GM18868 (cell line): ENCODE data around the gene KCTD20.

Experiments
- ATAC-seq: cut with Tn5 transposase; IDR thresholded peaks from one replicate; pipeline ENCODE4 v1.9.1; 2021; ENCODE audit warnings: mild to moderate bottlenecking, moderate library complexity; ENCODE audit not compliant: unreplicated experiment

The KCTD20 gene

DNA sequence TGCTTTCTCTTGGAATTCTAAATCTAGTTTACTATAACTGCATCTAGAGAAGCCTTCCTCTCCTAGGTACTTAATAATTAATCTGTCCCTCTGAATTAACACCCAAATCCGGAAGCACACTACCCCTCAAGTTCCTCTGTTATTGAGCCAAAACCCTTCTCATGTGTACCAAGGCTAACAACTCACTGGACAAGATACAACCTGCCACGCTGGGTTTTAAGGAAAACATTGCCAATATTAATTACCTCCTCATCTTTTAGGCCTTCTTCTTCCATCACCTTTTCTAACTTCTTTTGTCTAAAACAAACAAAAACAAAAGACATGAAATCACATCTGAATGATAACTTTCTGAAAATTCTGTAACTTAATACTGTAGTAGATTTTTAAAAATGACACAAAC, 82.5 kb downstream of the KCTD20 start:
- no peak for ATAC-seq

DNA sequence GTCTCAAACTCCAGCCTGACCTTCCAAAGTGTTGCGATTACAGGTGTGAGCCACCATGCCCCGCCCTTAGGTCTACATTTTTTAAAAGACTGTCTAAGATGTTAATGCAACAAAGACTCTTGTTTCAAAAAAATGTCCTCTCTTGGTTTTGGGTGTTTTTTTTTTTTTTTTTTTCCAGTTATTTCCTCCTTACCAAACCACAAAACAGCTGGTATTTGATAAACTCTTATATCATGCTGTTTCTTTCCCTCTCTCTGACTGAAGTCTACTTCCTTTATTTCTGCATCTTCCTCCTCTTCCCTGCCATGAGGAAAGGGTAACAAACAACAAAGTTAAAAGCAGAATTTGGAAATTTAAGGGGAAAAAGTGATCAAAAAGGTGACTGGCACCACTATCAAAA, 83.3 kb downstream of the KCTD20 start:
- no peak for ATAC-seq

DNA sequence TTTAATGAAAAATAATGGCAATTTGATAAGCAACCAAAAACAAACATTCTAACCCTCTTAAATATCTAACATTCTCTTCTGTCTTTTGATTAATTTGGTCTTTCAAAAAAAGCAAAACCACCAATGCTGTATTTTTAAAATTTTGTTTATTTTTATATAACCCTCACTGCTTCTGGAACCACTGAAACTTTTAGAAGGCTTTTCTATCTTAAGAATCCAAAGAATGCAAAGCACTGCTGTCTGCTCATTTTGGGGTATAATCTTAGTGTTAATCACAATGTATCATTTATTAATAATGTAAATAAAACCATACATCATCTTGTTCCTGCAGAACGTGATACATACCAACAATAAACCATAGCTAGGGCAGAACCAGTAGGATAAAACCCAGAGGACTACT, 90.5 kb downstream of the KCTD20 start:
- ATAC-seq, result no peak

DNA sequence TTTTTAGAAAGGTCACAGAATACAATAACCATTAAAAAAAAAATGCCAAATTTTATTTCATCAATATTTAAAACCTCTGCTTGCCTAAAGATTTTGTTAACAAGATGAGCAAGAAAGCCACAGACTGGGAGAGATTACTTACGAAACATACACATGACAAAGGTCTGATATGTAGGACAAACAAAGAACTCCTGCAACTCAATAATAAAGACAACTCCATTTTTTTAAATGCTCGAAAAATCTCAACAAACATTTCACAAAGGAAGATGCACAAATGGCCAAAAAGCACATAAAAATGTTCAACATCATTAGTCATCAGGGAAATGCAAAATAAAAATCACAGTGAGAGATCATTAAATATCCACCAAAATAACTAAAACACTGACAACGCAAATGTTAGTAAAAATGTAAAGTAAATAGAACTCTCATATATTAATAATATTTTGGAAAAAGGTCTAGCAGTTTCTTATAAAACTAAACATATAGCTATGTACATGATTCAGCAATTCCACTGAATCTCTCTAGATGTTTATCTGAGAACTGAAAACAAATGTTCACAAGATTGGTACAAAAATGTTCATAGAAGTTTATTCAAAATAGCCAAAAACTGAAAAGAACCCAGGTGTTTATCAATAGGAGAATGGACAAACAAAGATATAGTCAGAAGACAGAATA, 94.2 kb downstream of the KCTD20 start:
- no peak for ATAC-seq

DNA sequence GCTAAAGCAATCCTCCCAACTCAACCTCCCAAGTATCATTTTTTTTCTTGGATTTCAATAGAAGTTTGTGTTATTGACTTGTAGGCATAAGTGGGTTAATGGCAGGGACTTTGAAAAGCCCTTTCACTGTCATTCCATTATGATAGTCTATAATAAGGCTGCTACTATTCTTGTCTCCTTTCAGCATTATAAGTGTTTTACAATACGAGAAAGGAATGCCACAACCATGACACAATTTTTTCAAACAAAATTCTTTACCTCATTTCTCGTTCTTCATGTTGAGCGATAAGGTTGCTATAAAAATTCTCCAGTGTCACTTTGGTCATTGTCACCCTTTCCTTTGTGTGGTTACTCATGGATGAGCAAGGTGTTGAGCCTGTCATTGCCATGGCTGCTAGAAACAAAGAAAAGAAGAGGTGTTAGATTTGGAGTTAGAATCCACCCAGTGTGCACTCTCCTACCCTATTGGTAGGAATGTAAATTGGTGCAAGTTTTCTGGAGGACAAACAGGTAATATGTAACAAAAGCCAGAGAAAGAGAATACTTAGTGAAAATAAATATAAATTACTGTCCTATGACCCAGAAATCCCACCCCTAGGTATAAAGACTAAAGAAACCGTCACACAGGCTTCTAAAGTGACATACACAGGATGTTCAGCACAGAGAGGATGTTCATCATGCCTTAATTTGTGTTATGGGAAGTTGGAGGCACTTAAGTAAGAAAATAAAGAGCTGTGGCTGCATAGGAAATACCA, 97.2 kb downstream of the KCTD20 start:
- ATAC-seq, result no peak
